Adrenal gland (tissue), 12 donors: ENCODE data around the gene PLCH2. TPM values are rescaled to one million over a fixed set of nuclear protein-coding genes. Genes with fewer than 3 reads are reported as not detected.

Source experiments
- DNase-seq, 7 donors: peaks; one replicate each; pipeline ENCODE4 v3.0.0-alpha.2; 2019 to 2020
- H3K27ac ChIP-seq, 5 donors: fragments of 200-600 bp; sonication (generic) in 4 of 5; 1 replicate in 3 of 5; 2 replicates in 2 of 5; pipeline versions ENCODE4 v1.5.1 to v1.8.0; 2016 to 2020; ENCODE audit warnings: mild to moderate bottlenecking in 1 of 5
- H3K27me3 ChIP-seq: fragments of 200-600 bp; 2 replicates; pipeline ENCODE4 v1.8.0; 2021
- H3K36me3 ChIP-seq, 2 donors: fragments of 200-600 bp; replicated peaks in 1 of 2; 1 replicate in 1 of 2; 2 replicates in 1 of 2; pipeline versions ENCODE4 v1.5.1 to v1.8.0; 2018 to 2022
- H3K4me1 ChIP-seq, 2 donors: fragments of 200-600 bp; replicated peaks in 1 of 2; 1 replicate in 1 of 2; 2 replicates in 1 of 2; pipeline versions ENCODE4 v1.5.1 to v1.8.0; 2018 to 2021
- H3K4me3 ChIP-seq, 4 donors: fragments of 200-600 bp; sonication (generic) in 3 of 4; one replicate each; pipeline ENCODE4 v1.5.1; 2016 to 2018
- H3K9me3 ChIP-seq, 3 donors: fragments of 200-600 bp; sonication (generic) in 1 of 3; replicated peaks in 1 of 3; 1 replicate in 2 of 3; 2 replicates in 1 of 3; pipeline versions ENCODE4 v1.5.1 to v1.8.0; 2016 to 2021
- CTCF ChIP-seq, 6 experiments: fragments of 450-650 bp in 4 of 6; fragments of 200-600 bp in 2 of 6; sonication (generic) in 1 of 6; IDR thresholded peaks; 1 replicate in 5 of 6; 2 replicates in 1 of 6; pipeline versions ENCODE4 v1.5.1 to v1.8.0; 2016 to 2021; ENCODE audit warnings: antibody characterized with exemption in 6 of 6, mild to moderate bottlenecking in 2 of 6, moderate library complexity in 1 of 6
- POLR2A ChIP-seq, 2 donors: fragments of 450-650 bp; IDR thresholded peaks; one replicate each; pipeline ENCODE4 v1.6.1; 2017; ENCODE audit warnings: antibody characterized with exemption in 2 of 2, mild to moderate bottlenecking in 2 of 2, moderate library complexity in 1 of 2
- WGBS, 4 donors: extraction: QIAGEN DNeasy Blood & Tissue Kit in 2 of 4; methylation state at CpG; one replicate each; pipeline versions ENCODE4 v1.1.5 to v1.1.7; 2013 to 2017; 5-methylcytosine and 5-hydroxymethylcytosine counted together
- intact Hi-C, 2 donors: fragments of 100-400 bp; cut with DNase I; formaldehyde crosslinking; loops; one replicate each; pipeline versions ENCODE4 v1.14.1 to v1.15.0; 2022 to 2023
- polyA plus RNA-seq, 3 donors: library from polyadenylated mRNA; stranded (reverse); fragments of 200-250 nt in 2 of 3; fragments of 350-450 nt in 1 of 3; fragmentation: Illumina TruSeq in 1 of 3; extraction: RNeasy Lipid Tissue Mini Kit (QIAGEN cat#74804) in 1 of 3; gene quantifications; one replicate each; pipeline ENCODE4 v1.2.3, GENCODE V29; 2013 to 2014
- total RNA-seq, 9 donors: library from RNA; depleted of rRNA in 4 of 9; stranded (reverse); fragments of >200 nt in 4 of 9; fragments of 120-200 nt in 1 of 9; fragmentation: NEBNext Ultra II Directional in 1 of 9; extraction: Animal tissue kit (Norgen Biotek cat#: 25700) in 1 of 9; gene quantifications; one replicate each; pipeline versions ENCODE4 v1.1.0 to v1.2.4, GENCODE V29; 2013 to 2023
- donor health status: healthy with polysubstance abuse.
- donor health status: Bipolar disorder and iron deficiency.
- donor health status: DM: yes; HTN: yes; CAD: no.
- donor health status: DM: no; HTN: no; CAD: no.
- donor health status: DM: no; HTN: no; CAD: no.
- donor health status: DM: yes; HTN: yes; CAD: no.

The PLCH2 gene
- total and polyA plus RNA-seq, 12 donors = 0.22 to 66.3 (median 2.2) TPM; not detected in 1

GRCh38 chr1:2431518-2431917 lies 44.6 kb upstream of the PLCH2 start:
- no peak overlapping the region for H3K4me3 ChIP-seq
- no peaks in the 10 kb centered on the region for H3K4me1 ChIP-seq
- intact Hi-C loops = no loop called here
- WGBS, 4 donors = 50 to 70% (median 64%) methylated on average over 5 to 10 of the region's 10 CpGs
- TF ChIP-seq POLR2A (IDR thresholded peaks at IDR 0.05) (no peak), CTCF (IDR thresholded peaks at IDR 0.05) (no peak)
- DNase-seq = no peak
- no peaks in the 10 kb centered on the region for H3K36me3 ChIP-seq
- H3K27ac ChIP-seq = no peak overlapping the region
- peaks cover 24% of the 10 kb centered on the region for H3K27me3 ChIP-seq
- H3K9me3 ChIP-seq = no peaks in the 10 kb centered on the region

- whole genome bisulfite sequencing, 4 donors = 5 to 40% (median 30%) methylated on average over 1 to 16 of the region's 16 CpGs
- intact Hi-C loops = no loop called here
- Histone ChIP-seq H3K27ac (no peak overlapping the region), H3K4me3 (no peak overlapping the region), H3K4me1 (no peaks in the 10 kb centered on the region), H3K9me3 (no peaks in the 10 kb centered on the region), H3K27me3 (peaks cover 15% of the 10 kb centered on the region), H3K36me3 (no peaks in the 10 kb centered on the region)
- DNase-seq = no peak
- TF ChIP-seq CTCF (IDR thresholded peaks at IDR 0.05) (no peak), POLR2A (IDR thresholded peaks at IDR 0.05) (no peak)
Observed at GRCh38 chr1:2432441-2432844, 43.6 kb upstream of the PLCH2 start.

- no peaks in the 10 kb centered on the region for H3K9me3 ChIP-seq
- H3K36me3 ChIP-seq = no peaks in the 10 kb centered on the region
- H3K27ac ChIP-seq = no peak overlapping the region
- no peaks in the 10 kb centered on the region for H3K4me1 ChIP-seq
- peaks cover 14% of the 10 kb centered on the region for H3K27me3 ChIP-seq
- WGBS, 4 donors = 67 to 72% (median 71%) methylated on average over 6 to 13 of the region's 13 CpGs
- no peak overlapping the region for H3K4me3 ChIP-seq
- no peak for TF ChIP-seq POLR2A (IDR thresholded peaks at IDR 0.05)
- TF ChIP-seq CTCF (IDR thresholded peaks at IDR 0.05) = no peak
- intact Hi-C loops = no loop called here
- no peak for DNase-seq
Observed at GRCh38 chr1:2433196-2433595, 42.9 kb upstream of the PLCH2 start.

GRCh38 chr1:2433936-2434655 lies 42.0 kb upstream of the PLCH2 start:
- peaks cover 14% of the 10 kb centered on the region for H3K27me3 ChIP-seq
- WGBS, 4 donors = 46 to 58% (median 54%) methylated on average over 14 to 34 of the region's 34 CpGs
- DNase-seq = no peak

More at GRCh38 chr1:2433936-2434655, 42.0 kb upstream of the PLCH2 start:
- intact Hi-C loops = no loop called here
- no peak overlapping the region for H3K4me3 ChIP-seq
- no peak for TF ChIP-seq CTCF (IDR thresholded peaks at IDR 0.05)
- no peak for TF ChIP-seq POLR2A (IDR thresholded peaks at IDR 0.05)
- no peaks in the 10 kb centered on the region for H3K9me3 ChIP-seq
- no peaks in the 10 kb centered on the region for H3K36me3 ChIP-seq
- H3K27ac ChIP-seq = no peak overlapping the region
- no peaks in the 10 kb centered on the region for H3K4me1 ChIP-seq
